IMR-90 (cell line): ENCODE results near the gene EEF2K. TPM values are rescaled to one million over a fixed set of nuclear protein-coding genes. Genes with fewer than 3 reads are reported as not detected.

Source experiments
- ATAC-seq: fragments of 200-7000 bp; cut with Tn5 transposase; 2 replicates; pipeline ENCODE4 v1.9.1; 2020; ENCODE audit warnings: low read depth, mild to moderate bottlenecking, moderate library complexity
- BruUV-seq: library from RNA; stranded (reverse); fragments of 400-500 nt; replicated peaks from 2 replicates; lab custom pipeline; 2021; lab: Mats Ljungman, UMichigan
- CTCF ChIA-PET: fragments of 300-600 bp; formaldehyde crosslinking; extraction: SDS; loops from one replicate; lab custom pipeline; 2021; ENCODE audit warnings: antibody characterized with exemption; lab: Yijun Ruan, JAX
- POLR2A ChIA-PET: fragments of 300-600 bp; sonication (Branson Sonifier 250); formaldehyde crosslinking; loops from one replicate; lab custom pipeline; 2022; ENCODE audit warnings: antibody characterized with exemption; ENCODE audit not compliant: unreplicated experiment; lab: Charles Lee
- DNase-seq: peaks from one replicate; pipeline ENCODE4 v3.0.0; 2013
- H2AFZ ChIP-seq: replicated peaks from 2 replicates; pipeline ENCODE3; 2013; ENCODE audit warnings: low read length, mild to moderate bottlenecking; ENCODE audit not compliant: poor library complexity
- H2AK5ac ChIP-seq: 2 replicates; pipeline ENCODE4 v1.6.1; 2013; ENCODE audit warnings: low read depth, low read length, inconsistent platforms
- H2AK9ac ChIP-seq: replicated peaks from 2 replicates; pipeline ENCODE3; 2013; ENCODE audit warnings: mild to moderate bottlenecking, low read depth, low read length, moderate library complexity; ENCODE audit not compliant: poor library complexity
- H2BK120ac ChIP-seq: 2 replicates; pipeline ENCODE4 v1.6.1; 2013; ENCODE audit warnings: low read depth, low read length, inconsistent platforms
- H2BK15ac ChIP-seq: 3 replicates; pipeline ENCODE4 v1.6.1; 2013; ENCODE audit warnings: low read depth, low read length, inconsistent platforms
- H2BK20ac ChIP-seq: 2 replicates; pipeline ENCODE4 v1.6.1; 2013; ENCODE audit warnings: low read depth, mild to moderate bottlenecking, inconsistent platforms, low read length, moderate library complexity
- H2BK5ac ChIP-seq: 2 replicates; pipeline ENCODE4 v1.6.1; 2013; ENCODE audit warnings: mild to moderate bottlenecking, low read depth, low read length, inconsistent platforms; ENCODE audit not compliant: poor library complexity, severe bottlenecking
- H3K14ac ChIP-seq: replicated peaks from 2 replicates; pipeline ENCODE4 v1.6.1; 2013; ENCODE audit warnings: low read depth, low read length, inconsistent platforms
- H3K18ac ChIP-seq: 2 replicates; pipeline ENCODE4 v1.6.1; 2013; ENCODE audit warnings: low read depth, low read length, control low read depth
- H3K23ac ChIP-seq: 2 replicates; pipeline ENCODE4 v1.6.1; 2013; ENCODE audit warnings: low read depth, low read length, inconsistent platforms
- H3K27ac ChIP-seq: 2 replicates; pipeline ENCODE4 v1.5.1; 2013; ENCODE audit warnings: mild to moderate bottlenecking, control low read depth, low read length; ENCODE audit not compliant: insufficient read depth
- H3K27me3 ChIP-seq: 2 replicates; pipeline ENCODE4 v1.6.1; 2013; ENCODE audit warnings: low read length; ENCODE audit not compliant: control insufficient read depth, insufficient read depth
- H3K36me3 ChIP-seq: 2 replicates; pipeline ENCODE4 v1.6.1; 2013; ENCODE audit warnings: low read length, mixed read lengths; ENCODE audit not compliant: control insufficient read depth, insufficient read depth
- H3K4ac ChIP-seq: 2 replicates; pipeline ENCODE4 v1.6.1; 2013; ENCODE audit warnings: low read depth, low read length, inconsistent platforms
- H3K4me1 ChIP-seq: 2 replicates; pipeline ENCODE4 v1.6.1; 2013; ENCODE audit warnings: low read length, mixed read lengths; ENCODE audit not compliant: control insufficient read depth, insufficient read depth
- H3K4me2 ChIP-seq: 2 replicates; pipeline ENCODE4 v1.6.1; 2013; ENCODE audit warnings: low read depth, mild to moderate bottlenecking, control low read depth, low read length, moderate library complexity
- H3K4me3 ChIP-seq: 2 replicates; pipeline ENCODE4 v1.5.1; 2013; ENCODE audit warnings: low read depth, mild to moderate bottlenecking, control low read depth, low read length, moderate library complexity; ENCODE audit not compliant: insufficient read depth
- H3K56ac ChIP-seq: 2 replicates; pipeline ENCODE4 v1.6.1; 2013; ENCODE audit warnings: low read length, inconsistent platforms; ENCODE audit not compliant: insufficient read depth; ENCODE audit errors: extremely low read depth
- H3K79me1 ChIP-seq, 2 experiments: 2 replicates each; pipeline ENCODE4 v1.6.1; 2013; ENCODE audit warnings: low read length in 2 of 2, inconsistent platforms in 1 of 2, low read depth in 1 of 2
- H3K9ac ChIP-seq: 2 replicates; pipeline ENCODE4 v1.6.1; 2013; ENCODE audit warnings: low read depth, low read length, control low read depth
- H3K9me1 ChIP-seq: 2 replicates; pipeline ENCODE4 v1.6.1; 2013; ENCODE audit warnings: low read length, inconsistent platforms; ENCODE audit not compliant: insufficient read depth
- H3K9me3 ChIP-seq: 2 replicates; pipeline ENCODE4 v1.6.1; 2013; ENCODE audit warnings: low read length; ENCODE audit not compliant: control insufficient read depth, insufficient read depth
- H4K20me1 ChIP-seq: 2 replicates; pipeline ENCODE4 v1.6.1; 2013; ENCODE audit warnings: low read length, inconsistent platforms; ENCODE audit not compliant: insufficient read depth
- H4K5ac ChIP-seq: 2 replicates; pipeline ENCODE4 v1.6.1; 2013; ENCODE audit warnings: mild to moderate bottlenecking, low read depth, low read length, control low read depth
- H4K8ac ChIP-seq, 2 experiments: 2 replicates each; pipeline ENCODE4 v1.6.1; 2013; ENCODE audit warnings: low read depth in 2 of 2, low read length in 2 of 2, control low read depth in 1 of 2, inconsistent platforms in 1 of 2
- H4K91ac ChIP-seq: 2 replicates; pipeline ENCODE4 v1.6.1; 2013; ENCODE audit warnings: low read depth, low read length, inconsistent platforms; ENCODE audit not compliant: insufficient read depth
- CEBPB ChIP-seq: IDR thresholded peaks from 2 replicates; pipeline ENCODE4 v1.6.1; 2012; ENCODE audit warnings: low read depth, low read length, improper control_type of control experiment
- FOS ChIP-seq: fragments of 150-350 bp; IDR thresholded peaks from 2 replicates; pipeline ENCODE4 v1.6.1; 2016; ENCODE audit warnings: low read depth, low read length
- MXI1 ChIP-seq: IDR thresholded peaks from 2 replicates; pipeline ENCODE4 v1.6.1; 2012; ENCODE audit warnings: low read depth, mild to moderate bottlenecking, low read length, moderate library complexity, borderline replicate concordance
- SMC3 ChIP-seq: fragments of 150-350 bp; IDR thresholded peaks from 2 replicates; pipeline ENCODE4 v1.6.1; 2016; ENCODE audit warnings: low read depth, mild to moderate bottlenecking, antibody characterized with exemption, low read length, moderate library complexity
- WGBS, 2 experiments: methylation state at CpG; one replicate each; pipeline versions ENCODE4 v1.1.5 to v1.1.7; 2013; ENCODE audit warnings: missing lambda C conversion rate in 2 of 2; ENCODE audit not compliant: insufficient read length in 1 of 2; ENCODE audit errors: extremely low coverage in 2 of 2; 5-methylcytosine and 5-hydroxymethylcytosine counted together
- dilution Hi-C: fragments of 300-500 bp; cut with HindIII; formaldehyde crosslinking; loops from one replicate; pipeline ENCODE4 v1.14.3; 2018; ENCODE audit warnings: low sequenced_read_pairs; ENCODE audit not compliant: unreplicated experiment
- in situ Hi-C: fragments of 300-500 bp; cut with MboI; formaldehyde crosslinking; loops from 3 replicates; pipeline ENCODE4 v1.14.3; 2019; ENCODE audit warnings: low sequenced_read_pairs, inconsistent platforms, mixed read lengths
- intact Hi-C: fragments of 100-400 bp; cut with micrococcal nuclease; formaldehyde crosslinking; loops from 2 replicates; pipeline ENCODE4 v1.10.0; 2022
- polyA plus RNA-seq, 3 experiments: library from polyadenylated mRNA; depleted of rRNA; stranded (reverse); fragments of >200 nt; gene quantifications; 2 replicates each; pipeline ENCODE4 v1.2.3, GENCODE V29; 2012; ENCODE audit warnings: low replicate concordance in 1 of 3
- total RNA-seq: library from RNA; depleted of rRNA; stranded (reverse); fragments of >200 nt; gene quantifications from 2 replicates; pipeline ENCODE4 v1.2.3, GENCODE V29; 2012

EEF2K gene
- total and polyA plus RNA-seq, 2 of the 4 experiments (the other 2 are of a cell fraction), result 9.7 to 16.5 TPM

DNA sequence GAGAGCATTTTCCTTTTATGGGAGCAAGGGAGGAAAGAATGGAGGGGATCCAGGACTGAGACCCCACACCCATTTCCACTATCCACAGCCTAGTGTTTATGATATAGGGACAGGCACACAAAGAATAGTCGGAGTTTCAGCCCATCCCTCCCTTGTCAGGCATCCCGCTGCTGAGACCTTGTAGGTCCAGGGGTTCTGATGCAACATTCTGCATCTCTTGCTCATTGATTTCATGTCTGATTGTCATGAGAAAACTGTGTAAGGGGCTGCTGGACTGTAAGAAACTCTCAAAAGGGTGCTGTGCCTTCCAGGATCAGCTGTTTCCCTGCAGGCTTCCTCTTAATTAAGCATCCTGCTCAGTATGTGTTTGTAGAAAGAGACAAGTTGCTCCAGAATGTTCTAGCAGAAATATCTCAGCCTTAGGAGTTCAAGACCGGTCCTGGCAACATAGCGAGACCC, 85.8 kb downstream of the EEF2K start:
- Histone ChIP-seq H3K4me2 (no peak overlapping the region), H3K4me1 (peaks cover 4% of the 10 kb centered on the region; the same call in 1 of the 2 replicates), H4K20me1 (no peaks in the 10 kb centered on the region), H4K91ac (peak overlapping the region; percentile 91), H3K9me1 (no peaks in the 10 kb centered on the region; the same call in 1 of the 2 replicates), H3K27me3 (no peaks in the 10 kb centered on the region), H3K79me1 (no peaks in the 10 kb centered on the region), H4K5ac (peak overlapping the region; percentile 34; the same call in 1 of the 2 replicates), H3K4me3 (no peak overlapping the region), H2BK15ac (peak overlapping the region; percentile 3; the same call in 1 of the 3 replicates), H3K27ac (peak overlapping the region; percentile 52; the same call in 1 of the 2 replicates), H3K56ac (no peak overlapping the region; the same call in 1 of the 2 replicates), H3K4ac (peak overlapping the region; percentile 26), H3K23ac (no peak overlapping the region; the same call in 1 of the 2 replicates), H3K14ac (no peak overlapping the region; the same call in 1 of the 2 replicates), H2BK120ac (peak overlapping the region; percentile 60), H2BK5ac (no peak overlapping the region), H4K8ac (peak overlapping the region; percentile 29 to 64; a peak in 2 of 4 replicates), H2AK5ac (no peak overlapping the region), H3K9me3 (no peaks in the 10 kb centered on the region), H2AK9ac (no peak overlapping the region), H3K36me3 (no peaks in the 10 kb centered on the region), H2AFZ (no peak overlapping the region), H3K18ac (peak overlapping the region; percentile 16; the same call in 1 of the 2 replicates), H2BK20ac (peak overlapping the region; percentile 27; the same call in 1 of the 2 replicates), H3K9ac (peak overlapping the region; percentile 32)
- dilution Hi-C loops, result no loop called here
- TF ChIP-seq SMC3 (no peak), CEBPB (peak; percentile 85), FOS (no peak), MXI1 (no peak)
- intact Hi-C loops, result loop anchor here (10.0 kb wide), 1 partner anchor 207 kb away; no protein-coding TSS in a partner anchor
- CTCF ChIA-PET, result no interaction called here
- DNase-seq, result peak; percentile 55
- in situ Hi-C loops, result loop anchor here (10.0 kb wide), 1 partner anchor 287 kb away; the partner anchor contains the start of genes MOSMO and PDZD9
- BruUV-seq, result no TSS peak
- POLR2A ChIA-PET, result no interaction called here
- WGBS, 2 experiments, result no CpG with 5 or more reads among the region's 4 CpGs
- peak; percentile 41; the same call in 1 of the 2 replicates for ATAC-seq
